ENCODE results near the gene CISTR.

Gene CISTR

GRCh38 chr12:53749986-53750811, 1.6 kb downstream of the CISTR start:
- Mint-ChIP-seq H3K27me3 (peaks cover 10% of the 10 kb centered on the region), H3K27ac (ENCODE audit: low read depth) (no peak overlapping the region), H3K9me3 (no peaks in the 10 kb centered on the region), H3K4me1 (peaks cover 8% of the 10 kb centered on the region), H3K4me3 (no peak overlapping the region), H3K36me3 (ENCODE audit: insufficient read depth) (peaks cover 8% of the 10 kb centered on the region)
- ATAC-seq (replicated peaks; ENCODE audit: extremely low read depth, poor library complexity, severe bottlenecking) (no peak), DNase-seq (ENCODE audit: low spot score in 2 of 2) (no peak)

- DNase-seq (ENCODE audit: low spot score in 2 of 2) (no peak), ATAC-seq (replicated peaks; ENCODE audit: extremely low read depth, poor library complexity, severe bottlenecking) (no peak)
- Mint-ChIP-seq H3K4me1 (peaks cover 12% of the 10 kb centered on the region), H3K4me3 (no peak overlapping the region), H3K27ac (ENCODE audit: low read depth) (no peak overlapping the region), H3K27me3 (peaks cover 30% of the 10 kb centered on the region), H3K36me3 (ENCODE audit: insufficient read depth) (peaks cover 8% of the 10 kb centered on the region), H3K9me3 (no peaks in the 10 kb centered on the region)
Observed at GRCh38 chr12:53748072-53748840, 3.5 kb downstream of the CISTR start.

- no peak for DNase-seq (ENCODE audit: low spot score in 2 of 2)
- peaks cover 8% of the 10 kb centered on the region for H3K36me3 Mint-ChIP-seq (ENCODE audit: insufficient read depth)
- peaks cover 41% of the 10 kb centered on the region for H3K27me3 Mint-ChIP-seq
- H3K27ac Mint-ChIP-seq (ENCODE audit: low read depth), result no peak overlapping the region
- H3K4me3 Mint-ChIP-seq, result no peak overlapping the region
- peaks cover 13% of the 10 kb centered on the region for H3K4me1 Mint-ChIP-seq
- H3K9me3 Mint-ChIP-seq, result no peaks in the 10 kb centered on the region
- ATAC-seq (replicated peaks; ENCODE audit: extremely low read depth, poor library complexity, severe bottlenecking), result no peak
Observed at GRCh38 chr12:53747095-53747494, 4.7 kb downstream of the CISTR start.

- H3K27ac Mint-ChIP-seq (ENCODE audit: low read depth), result no peak overlapping the region
- peak; percentile 72 for ATAC-seq (replicated peaks; ENCODE audit: extremely low read depth, poor library complexity, severe bottlenecking)
- peaks cover 42% of the 10 kb centered on the region for H3K27me3 Mint-ChIP-seq
- H3K9me3 Mint-ChIP-seq, result no peaks in the 10 kb centered on the region
- H3K36me3 Mint-ChIP-seq (ENCODE audit: insufficient read depth), result peaks cover 8% of the 10 kb centered on the region
- peaks cover 13% of the 10 kb centered on the region for H3K4me1 Mint-ChIP-seq
- DNase-seq (ENCODE audit: low spot score in 2 of 2), result peak; percentile 75 to 81
- H3K4me3 Mint-ChIP-seq, result no peak overlapping the region
Observed at GRCh38 chr12:53746592-53747092, 5.1 kb downstream of the CISTR start.

GRCh38 chr12:53744751-53745150, 7.0 kb downstream of the CISTR start:
- Mint-ChIP-seq H3K9me3 (no peaks in the 10 kb centered on the region), H3K27me3 (peaks cover 42% of the 10 kb centered on the region), H3K36me3 (ENCODE audit: insufficient read depth) (peaks cover 8% of the 10 kb centered on the region), H3K27ac (ENCODE audit: low read depth) (no peak overlapping the region), H3K4me3 (no peak overlapping the region), H3K4me1 (peaks cover 9% of the 10 kb centered on the region)
- no peak for DNase-seq (ENCODE audit: low spot score in 2 of 2)
- no peak for ATAC-seq (replicated peaks; ENCODE audit: extremely low read depth, poor library complexity, severe bottlenecking)

- Mint-ChIP-seq H3K4me1 (peaks cover 14% of the 10 kb centered on the region), H3K27ac (ENCODE audit: low read depth) (no peak overlapping the region), H3K4me3 (no peak overlapping the region), H3K36me3 (ENCODE audit: insufficient read depth) (peaks cover 8% of the 10 kb centered on the region), H3K27me3 (peaks cover 48% of the 10 kb centered on the region), H3K9me3 (no peaks in the 10 kb centered on the region)
- no peak for DNase-seq (ENCODE audit: low spot score in 2 of 2)
- no peak for ATAC-seq (replicated peaks; ENCODE audit: extremely low read depth, poor library complexity, severe bottlenecking)
Observed at GRCh38 chr12:53744130-53744441, 7.7 kb downstream of the CISTR start.

- DNase-seq (ENCODE audit: low spot score in 2 of 2) (peak; percentile 45 to 49), ATAC-seq (replicated peaks; ENCODE audit: extremely low read depth, poor library complexity, severe bottlenecking) (peak; percentile 53)
- H3K4me1 Mint-ChIP-seq, result peaks cover 20% of the 10 kb centered on the region
- H3K27ac Mint-ChIP-seq (ENCODE audit: low read depth), result no peak overlapping the region
- H3K27me3 Mint-ChIP-seq, result peaks cover 54% of the 10 kb centered on the region
- no peaks in the 10 kb centered on the region for H3K9me3 Mint-ChIP-seq
- H3K36me3 Mint-ChIP-seq (ENCODE audit: insufficient read depth), result peaks cover 8% of the 10 kb centered on the region
- H3K4me3 Mint-ChIP-seq, result no peak overlapping the region
Observed at GRCh38 chr12:53743266-53744129, 8.3 kb downstream of the CISTR start.

GRCh38 chr12:53740130-53740491, 11.7 kb downstream of the CISTR start:
- H3K4me3 Mint-ChIP-seq, result no peak overlapping the region
- peaks cover 16% of the 10 kb centered on the region for H3K4me1 Mint-ChIP-seq
- ATAC-seq (replicated peaks; ENCODE audit: extremely low read depth, poor library complexity, severe bottlenecking) (no peak), DNase-seq (ENCODE audit: low spot score in 2 of 2) (no peak)
- no peak overlapping the region for H3K27ac Mint-ChIP-seq (ENCODE audit: low read depth)
- peaks cover 77% of the 10 kb centered on the region for H3K27me3 Mint-ChIP-seq
- H3K9me3 Mint-ChIP-seq, result no peaks in the 10 kb centered on the region
- H3K36me3 Mint-ChIP-seq (ENCODE audit: insufficient read depth), result no peaks in the 10 kb centered on the region

- Mint-ChIP-seq H3K4me1 (peaks cover 16% of the 10 kb centered on the region), H3K4me3 (peak overlapping the region; percentile 36), H3K27ac (ENCODE audit: low read depth) (peak overlapping the region; percentile 10), H3K36me3 (ENCODE audit: insufficient read depth) (no peaks in the 10 kb centered on the region), H3K27me3 (peaks cover 77% of the 10 kb centered on the region), H3K9me3 (no peaks in the 10 kb centered on the region)
- ATAC-seq (replicated peaks; ENCODE audit: extremely low read depth, poor library complexity, severe bottlenecking) (no peak), DNase-seq (ENCODE audit: low spot score in 2 of 2) (no peak)
Observed at GRCh38 chr12:53739214-53740129, 12.3 kb downstream of the CISTR start.

- peaks cover 68% of the 10 kb centered on the region for H3K27me3 Mint-ChIP-seq
- peaks cover 15% of the 10 kb centered on the region for H3K4me1 Mint-ChIP-seq
- DNase-seq (ENCODE audit: low spot score in 2 of 2) (no peak), ATAC-seq (replicated peaks; ENCODE audit: extremely low read depth, poor library complexity, severe bottlenecking) (peak; percentile 63)
- peak overlapping the region; percentile 38 for H3K4me3 Mint-ChIP-seq
- no peaks in the 10 kb centered on the region for H3K36me3 Mint-ChIP-seq (ENCODE audit: insufficient read depth)
- H3K27ac Mint-ChIP-seq (ENCODE audit: low read depth), result no peak overlapping the region
- H3K9me3 Mint-ChIP-seq, result no peaks in the 10 kb centered on the region
Observed at GRCh38 chr12:53738406-53739213, 13.2 kb downstream of the CISTR start.

GRCh38 chr12:53737951-53738405, 13.8 kb downstream of the CISTR start:
- DNase-seq (ENCODE audit: low spot score in 2 of 2) (no peak), ATAC-seq (replicated peaks; ENCODE audit: extremely low read depth, poor library complexity, severe bottlenecking) (no peak)
- Mint-ChIP-seq H3K9me3 (no peaks in the 10 kb centered on the region), H3K27ac (ENCODE audit: low read depth) (no peak overlapping the region), H3K36me3 (ENCODE audit: insufficient read depth) (no peaks in the 10 kb centered on the region), H3K4me3 (peak overlapping the region; percentile 38), H3K27me3 (peaks cover 62% of the 10 kb centered on the region), H3K4me1 (peaks cover 11% of the 10 kb centered on the region)
